HG03025 (cell line): ENCODE measurements around the gene GABRG2.
"Not testable (repeated sequence)": the region's sequence is repeated elsewhere in the genome, so short reads cannot be mapped to it uniquely, and the experiment has no call there.

Experiments used
- ATAC-seq: cut with Tn5 transposase; IDR thresholded peaks from one replicate; pipeline ENCODE4 v1.9.1; 2021; ENCODE audit warnings: mild to moderate bottlenecking, moderate library complexity; ENCODE audit not compliant: unreplicated experiment, low FRiP score

The GABRG2 gene

GRCh38 chr5:162067655-162068411 is at the start of gene GABRG2:
Gene GABRG2 (plus strand): TSS chr5:162067773. CDS start chr5:162068000, 227 bp downstream.
- no peak for ATAC-seq

- no peak for ATAC-seq
Observed at GRCh38 chr5:162025312-162025711, 42.3 kb upstream of the GABRG2 start.

DNA sequence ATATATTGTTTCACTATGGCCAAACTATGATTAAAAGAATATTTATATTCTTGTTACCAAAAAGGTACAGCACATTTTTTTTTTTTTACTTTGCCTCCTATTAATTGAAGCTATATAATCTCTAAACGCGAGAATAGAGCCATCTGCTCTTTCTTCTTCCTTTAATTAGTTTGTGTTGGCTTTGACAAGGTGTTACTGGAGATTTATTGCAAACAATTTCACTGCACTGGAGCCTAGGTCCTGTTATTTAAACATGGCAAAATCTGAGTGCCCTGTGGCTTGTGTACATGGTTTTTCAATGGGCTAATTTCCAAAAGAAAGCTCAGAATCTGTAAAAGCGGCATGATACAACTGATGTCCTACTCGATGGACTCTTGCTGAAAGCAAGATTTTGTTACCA is 40.8 kb upstream of the GABRG2 start:
- ATAC-seq: no peak

- no peak for ATAC-seq
Observed at GRCh38 chr5:162037431-162037830, 30.1 kb upstream of the GABRG2 start.

- ATAC-seq: no peak
Observed at GRCh38 chr5:162047279-162047678, 20.3 kb upstream of the GABRG2 start.

DNA sequence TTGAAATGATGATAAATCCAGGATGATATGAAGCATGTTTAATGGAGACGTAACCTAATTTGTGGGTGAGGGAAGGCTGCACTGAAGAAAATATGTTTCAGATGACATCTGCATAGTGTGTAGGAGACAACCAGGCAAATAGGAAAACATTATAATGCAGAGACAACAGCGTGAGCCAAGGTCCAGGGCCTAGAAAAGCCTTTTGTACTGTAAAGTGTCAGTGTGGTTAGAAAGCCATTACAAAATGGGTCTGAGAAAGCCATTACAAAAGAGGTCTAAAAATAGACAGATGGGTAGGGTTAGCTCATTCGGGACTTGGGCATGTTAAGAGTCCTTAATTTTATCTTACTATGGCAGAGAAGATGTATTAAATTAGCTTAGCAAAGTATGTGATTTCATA is 14.9 kb upstream of the GABRG2 start:
- ATAC-seq: no peak

DNA sequence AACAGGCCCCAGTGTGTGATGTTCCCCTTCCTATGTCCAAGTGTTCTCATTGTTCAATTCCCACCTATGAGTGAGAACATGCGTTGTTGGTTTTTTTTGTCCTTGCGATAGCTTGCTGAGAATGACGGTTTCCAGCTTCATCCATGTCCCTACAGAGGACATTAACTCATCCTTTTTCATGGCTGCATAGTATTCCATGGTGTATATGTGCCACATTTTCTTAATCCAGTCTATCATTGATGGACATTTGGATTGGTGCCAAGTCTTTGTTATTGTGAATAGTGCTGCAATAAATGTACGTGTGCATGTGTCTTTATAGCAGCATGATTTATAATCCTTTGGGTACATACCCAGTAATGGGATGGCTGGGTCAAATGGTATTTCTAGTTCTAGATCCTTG is 12.5 kb upstream of the GABRG2 start:
- not testable (repeated sequence) for ATAC-seq

DNA sequence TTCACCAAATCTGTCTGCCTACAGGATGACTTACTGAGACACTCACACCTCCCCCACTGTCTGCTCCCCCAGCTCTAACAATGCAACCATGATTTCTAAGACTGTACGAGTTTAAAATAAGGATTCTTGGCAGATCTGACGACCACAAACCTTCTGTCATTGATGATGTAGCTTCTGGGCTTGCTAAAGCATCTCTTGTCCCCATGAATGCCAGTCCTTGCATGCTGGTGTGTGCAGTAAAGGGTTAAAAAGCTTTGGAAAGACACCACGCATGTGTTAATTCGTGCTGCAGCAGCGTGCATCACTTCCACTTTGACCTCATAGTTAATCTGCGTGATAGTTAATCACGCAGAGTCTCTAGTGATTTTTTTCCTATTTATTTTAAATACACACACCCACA is 411 bp upstream of the GABRG2 start:
- no peak for ATAC-seq

DNA sequence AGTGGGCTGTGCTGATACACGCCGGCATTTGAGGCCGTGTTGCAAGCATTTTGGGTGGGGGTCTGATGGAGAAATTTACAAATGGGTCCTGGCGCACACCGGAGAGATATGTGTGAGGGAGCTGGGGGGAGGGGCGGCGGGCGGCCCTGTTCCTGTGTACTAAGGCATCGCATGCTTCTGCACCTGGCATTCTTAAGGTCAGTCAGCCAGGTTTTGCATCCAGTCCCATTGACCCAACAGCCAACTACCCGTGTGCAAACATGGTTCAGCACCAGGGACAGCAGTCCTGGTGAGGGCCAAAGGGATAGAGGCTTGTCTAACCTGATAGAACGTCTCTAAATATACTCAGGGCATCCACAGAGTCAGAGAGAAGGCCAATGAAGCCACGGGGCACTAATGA is 839 bp downstream of the GABRG2 start:
- ATAC-seq: peak; percentile 77

DNA sequence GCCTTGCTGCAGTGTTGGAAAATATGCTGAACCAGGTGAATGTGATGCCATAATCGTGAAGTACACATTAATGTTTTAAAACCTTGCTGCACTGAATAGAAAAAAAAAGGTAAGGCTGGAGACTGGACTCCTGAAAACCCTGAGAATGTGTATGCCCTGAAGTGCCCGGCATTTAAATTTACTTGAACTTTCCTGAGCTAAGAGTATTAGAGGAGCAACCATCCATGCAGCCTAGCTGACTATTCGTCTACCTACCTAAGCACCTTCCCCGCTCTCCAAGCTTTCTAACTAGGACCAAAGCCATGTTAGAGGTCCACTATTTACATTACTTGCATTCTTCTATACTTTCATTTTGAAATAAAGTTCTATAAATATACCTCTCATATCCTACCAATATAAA is 1.4 kb downstream of the GABRG2 start:
- no peak for ATAC-seq

DNA sequence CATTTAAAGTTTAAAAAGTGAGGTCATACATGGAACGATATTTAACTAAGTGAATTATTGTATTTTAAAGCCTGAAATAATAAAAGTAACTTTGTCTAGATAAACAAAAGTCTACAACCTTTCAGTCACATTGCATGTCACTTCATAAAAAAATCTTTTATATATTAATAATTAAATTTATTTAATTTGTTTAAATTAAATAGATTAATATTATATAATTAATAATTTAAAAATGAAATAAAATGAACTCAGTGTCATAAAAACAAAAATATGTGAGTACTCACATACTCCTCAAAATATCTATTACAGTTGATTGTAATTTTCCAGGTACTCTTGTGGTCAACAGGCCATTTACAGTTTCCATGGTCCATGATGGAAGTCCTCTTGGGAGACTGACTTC is 11.2 kb downstream of the GABRG2 start:
- no peak for ATAC-seq

DNA sequence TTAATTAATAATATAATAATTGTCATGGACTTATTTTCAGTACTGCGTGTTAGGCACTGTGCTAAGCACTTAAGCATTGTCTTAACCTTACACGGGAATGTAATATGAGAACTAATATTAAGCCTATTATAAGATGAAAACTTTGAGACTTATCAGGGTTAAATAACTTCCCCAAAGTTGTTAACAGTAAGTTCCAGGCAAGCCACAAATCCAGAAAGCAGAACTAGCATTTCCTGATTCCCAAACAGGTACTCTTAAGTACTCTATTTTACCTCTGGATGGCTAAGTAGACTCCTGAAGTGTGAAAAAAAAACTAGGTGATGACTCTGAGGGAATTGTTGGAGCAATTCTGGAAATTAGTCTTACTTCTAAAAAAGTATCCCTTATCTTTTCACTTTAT is 23.8 kb downstream of the GABRG2 start:
- no peak for ATAC-seq

GRCh38 chr5:162096448-162096847 is 28.9 kb downstream of the GABRG2 start:
- ATAC-seq: no peak

DNA sequence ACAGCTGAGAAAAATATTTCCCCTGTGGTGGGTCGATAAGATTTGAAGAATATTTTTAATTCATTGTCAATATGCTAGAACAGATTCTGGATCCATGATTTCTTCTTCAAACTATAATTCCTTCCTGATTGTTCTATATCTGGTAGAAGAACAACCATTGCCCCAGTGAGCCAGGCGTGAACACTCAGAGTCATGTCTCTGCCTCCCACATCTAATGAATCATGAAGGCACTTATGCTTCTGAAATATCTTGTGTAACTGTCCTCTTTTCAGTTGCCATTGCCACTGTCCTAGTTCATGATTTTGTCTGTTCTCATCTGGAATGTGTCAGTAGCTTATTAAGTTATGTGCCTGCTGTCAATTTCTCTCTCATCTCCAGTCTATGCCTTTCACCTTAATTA is 40.0 kb downstream of the GABRG2 start:
- no peak for ATAC-seq

DNA sequence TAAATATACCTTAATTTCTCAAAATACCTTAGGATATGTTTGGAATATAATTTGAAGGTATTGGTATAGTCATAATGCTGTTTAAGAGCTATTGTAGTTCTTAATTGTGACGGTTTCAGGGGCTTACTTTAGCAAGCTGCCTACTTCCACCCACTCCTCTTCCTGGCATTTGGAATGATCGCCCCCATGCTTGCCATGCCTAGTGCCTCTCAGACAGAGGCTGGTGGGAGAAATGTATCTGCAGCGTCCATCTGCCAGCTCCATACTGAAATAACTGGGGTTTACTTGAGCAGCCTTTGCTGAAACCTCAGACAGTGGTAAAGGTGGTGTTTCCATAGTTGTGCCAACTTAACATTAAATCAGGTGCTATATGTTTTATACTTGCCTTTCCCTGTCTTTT is 52.2 kb downstream of the GABRG2 start:
- no peak for ATAC-seq

- no peak for ATAC-seq
Observed at GRCh38 chr5:162128117-162128516, 60.5 kb downstream of the GABRG2 start.

- ATAC-seq: no peak
Observed at GRCh38 chr5:162132348-162132747, 64.8 kb downstream of the GABRG2 start.

- no peak for ATAC-seq
Observed at GRCh38 chr5:162139190-162139589, 71.6 kb downstream of the GABRG2 start.

DNA sequence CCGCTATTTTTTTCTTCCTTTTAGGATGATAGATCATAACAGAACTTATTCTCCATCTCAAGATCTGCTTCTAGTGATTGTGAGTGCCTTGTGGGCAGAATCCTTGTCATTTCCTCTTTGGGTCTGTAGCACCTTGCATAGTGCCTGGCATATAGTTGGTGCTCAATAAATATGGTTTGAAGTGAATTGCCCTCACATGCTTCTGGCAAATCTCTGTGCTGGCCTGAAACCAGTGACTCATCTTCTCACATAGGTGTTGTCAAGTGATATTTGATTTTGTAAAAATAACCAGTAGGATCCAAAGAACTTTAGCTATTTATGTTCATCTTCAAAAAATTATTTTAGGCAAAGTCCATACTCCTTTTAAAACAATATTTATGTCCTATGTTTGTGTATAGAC is 86.7 kb downstream of the GABRG2 start:
- no peak for ATAC-seq

DNA sequence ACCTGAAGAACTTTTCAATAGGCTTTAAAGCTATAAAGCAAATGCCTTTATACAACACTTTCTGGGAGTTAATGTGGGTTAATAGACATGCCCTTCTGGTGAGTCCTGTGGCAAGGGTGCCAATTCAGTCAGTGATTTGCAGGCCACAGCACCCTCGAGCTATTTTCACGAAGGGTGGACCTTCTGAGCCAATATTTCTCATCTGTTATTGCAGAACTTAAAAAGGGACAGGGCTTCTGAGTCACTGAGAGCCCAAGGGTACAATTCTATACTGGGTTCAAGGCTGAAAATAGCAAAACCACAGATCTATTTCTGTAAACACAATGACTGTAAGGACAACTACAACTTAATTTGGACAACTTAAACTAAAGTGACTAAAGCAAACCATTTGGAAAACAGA is 92.8 kb downstream of the GABRG2 start:
- no peak for ATAC-seq

GRCh38 chr5:162163663-162164062 is 96.1 kb downstream of the GABRG2 start:
- ATAC-seq: no peak

- ATAC-seq: no peak
Observed at GRCh38 chr5:162174358-162174974, 106.9 kb downstream of the GABRG2 start.
